Neural cell (in vitro differentiated cells): ENCODE data around the gene PTPRG. TPM values are rescaled to one million over a fixed set of nuclear protein-coding genes. Genes with fewer than 3 reads are reported as not detected.

ENCODE experiments used
- H2AFZ ChIP-seq: fragments of 200-600, 300-800 bp; sonication (generic), shearing (Covaris generic); 2 replicates; pipeline ENCODE4 v1.6.0; 2014; ENCODE audit warnings: low read depth, mild to moderate bottlenecking, antibody characterized with exemption, low read length, moderate library complexity
- H3F3A ChIP-seq: fragments of 200-600 bp; shearing (Covaris generic); 2 replicates; pipeline ENCODE4 v1.6.1; 2016; ENCODE audit warnings: mild to moderate bottlenecking, moderate library complexity, mixed read lengths, antibody characterized with exemption, low read length; ENCODE audit not compliant: insufficient read depth, poor library complexity, severe bottlenecking
- H3K27ac ChIP-seq: fragments of 200-600, 300-800 bp; sonication (generic), shearing (Covaris generic); 2 replicates; pipeline ENCODE4 v1.5.1; 2014; ENCODE audit warnings: mild to moderate bottlenecking, low read length, moderate library complexity
- H3K27me3 ChIP-seq: fragments of 300-800, 200-600 bp; sonication (generic), shearing (Covaris generic); 2 replicates; pipeline ENCODE4 v1.6.0; 2014; ENCODE audit warnings: mild to moderate bottlenecking, low read depth, low read length, moderate library complexity; ENCODE audit not compliant: insufficient read depth
- H3K36me3 ChIP-seq: fragments of 300-800, 200-600 bp; sonication (generic), shearing (Covaris generic); 2 replicates; pipeline ENCODE4 v1.5.1; 2014; ENCODE audit warnings: mild to moderate bottlenecking, antibody characterized with exemption, low read length, moderate library complexity; ENCODE audit not compliant: insufficient read depth
- H3K4me2 ChIP-seq: fragments of 300-800, 200-600 bp; sonication (generic), shearing (Covaris generic); 2 replicates; pipeline ENCODE4 v1.6.0; 2014; ENCODE audit warnings: mild to moderate bottlenecking, low read length
- H3K4me3 ChIP-seq: fragments of 300-800, 200-600 bp; sonication (generic), shearing (Covaris generic); 2 replicates; pipeline ENCODE4 v1.5.1; 2014; ENCODE audit warnings: mild to moderate bottlenecking, low read length, moderate library complexity
- H3K79me2 ChIP-seq: fragments of 200-600 bp; shearing (Covaris generic); replicated peaks from 2 replicates; pipeline ENCODE4 v1.6.0; 2014; ENCODE audit warnings: mild to moderate bottlenecking, low read length, moderate library complexity; ENCODE audit not compliant: insufficient read depth
- H3K9ac ChIP-seq: fragments of 300-800, 200-600 bp; sonication (generic), shearing (Covaris generic); 2 replicates; pipeline ENCODE4 v1.6.1; 2016; ENCODE audit warnings: mild to moderate bottlenecking, low read length, mixed read lengths
- H3K9me2 ChIP-seq: fragments of 200-600 bp; shearing (Covaris generic); 2 replicates; pipeline ENCODE4 v1.6.1; 2016; ENCODE audit warnings: mild to moderate bottlenecking, low read length, mixed read lengths; ENCODE audit not compliant: insufficient read depth
- H3K9me3 ChIP-seq: fragments of 200-600, 300-800 bp; sonication (generic), shearing (Covaris generic); 2 replicates; pipeline ENCODE4 v1.6.1; 2016; ENCODE audit warnings: mild to moderate bottlenecking, mixed run types, low read length, moderate library complexity, mixed read lengths
- H4K20me1 ChIP-seq: fragments of 200-600 bp; shearing (Covaris generic); 2 replicates; pipeline ENCODE4 v1.6.1; 2016; ENCODE audit warnings: mild to moderate bottlenecking, mixed run types; ENCODE audit not compliant: insufficient read depth
- EP300 ChIP-seq: fragments of 450-650 bp; conservative IDR thresholded peaks from 2 replicates; pipeline ENCODE4 v1.6.1; 2014; ENCODE audit warnings: antibody characterized with exemption, mild to moderate bottlenecking, moderate library complexity; ENCODE audit not compliant: poor library complexity, severe bottlenecking
- EZH2 ChIP-seq: fragments of 200-600, 300-800 bp; shearing (Covaris generic), sonication (generic); IDR thresholded peaks from 2 replicates; pipeline ENCODE4 v1.6.1; 2014; ENCODE audit warnings: antibody characterized with exemption, low read length, borderline replicate concordance, mild to moderate bottlenecking; ENCODE audit not compliant: insufficient read depth, poor library complexity, severe bottlenecking
- MXI1 ChIP-seq: fragments of 450-650 bp; conservative IDR thresholded peaks from 2 replicates; pipeline ENCODE4 v1.6.1; 2014; ENCODE audit warnings: antibody characterized with exemption, mild to moderate bottlenecking; ENCODE audit not compliant: poor library complexity, severe bottlenecking
- POLR2AphosphoS5 ChIP-seq: IDR thresholded peaks from 2 replicates; pipeline ENCODE4 v1.6.1; 2012
- RAD21 ChIP-seq: fragments of 450-650 bp; conservative IDR thresholded peaks from 2 replicates; pipeline ENCODE4 v1.6.1; 2014; ENCODE audit warnings: antibody characterized with exemption, mild to moderate bottlenecking, moderate library complexity
- SMC3 ChIP-seq: fragments of 450-650 bp; conservative IDR thresholded peaks from 2 replicates; pipeline ENCODE4 v1.6.1; 2014; ENCODE audit warnings: antibody characterized with exemption, mild to moderate bottlenecking, moderate library complexity; ENCODE audit not compliant: poor library complexity
- TAF1 ChIP-seq: IDR thresholded peaks from 2 replicates; pipeline ENCODE4 v1.6.1; 2012; ENCODE audit warnings: low read depth
- polyA plus RNA-seq: library from polyadenylated mRNA; depleted of rRNA; stranded (reverse); fragments of >200 nt; gene quantifications from 2 replicates; pipeline ENCODE4 v1.2.3, GENCODE V29; 2014
- TF ChIP-seq, protein P1 (sequence below): IDR thresholded peaks from 2 replicates; pipeline ENCODE4 v1.6.1; 2012; ENCODE audit warnings: borderline replicate concordance
- TF ChIP-seq, protein P2 (sequence below): fragments of 450-650 bp; IDR thresholded peaks from 2 replicates; pipeline ENCODE4 v1.5.1; 2014; ENCODE audit warnings: antibody characterized with exemption, mild to moderate bottlenecking, moderate library complexity; ENCODE audit not compliant: poor library complexity, severe bottlenecking

The PTPRG gene
- polyA plus RNA-seq, 1 donor from 2014 or later, result 33.1 TPM

DNA sequence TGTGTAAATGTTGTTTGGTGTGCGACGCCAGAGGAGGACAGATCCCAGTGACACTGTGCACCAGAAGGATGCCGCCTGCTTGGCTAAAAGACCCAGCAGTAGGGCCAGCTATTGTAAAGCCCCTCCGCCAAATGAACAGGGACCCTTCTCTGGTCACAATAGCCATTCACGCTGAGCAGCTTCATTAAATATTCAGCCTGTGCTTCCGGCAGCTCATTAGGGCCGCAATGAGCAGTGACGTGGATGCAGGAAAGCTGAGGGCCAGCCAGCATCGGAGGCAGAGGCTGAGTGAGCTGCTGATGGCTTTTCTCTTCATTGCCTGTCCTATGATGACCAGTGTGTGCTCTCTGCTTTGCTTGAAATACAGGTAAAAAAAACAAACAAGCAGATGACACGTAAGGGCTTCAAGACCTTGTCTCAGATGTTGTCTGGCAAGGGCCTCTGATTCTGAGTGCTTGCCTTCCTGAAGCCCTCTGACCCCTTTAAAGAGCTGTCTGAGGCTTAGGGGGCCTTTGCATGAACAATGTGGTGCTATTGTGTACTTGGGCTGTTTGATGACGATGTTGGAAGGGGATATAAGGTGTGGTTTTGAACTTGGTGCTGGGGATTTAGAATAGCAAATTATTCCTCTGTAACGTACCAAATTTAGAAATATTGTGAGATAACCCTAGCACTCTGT is 681.6 kb downstream of the PTPRG start:
- Histone ChIP-seq H3K79me2 (no peaks in the 10 kb centered on the region), H3K9me2 (no peaks in the 10 kb centered on the region), H2AFZ (no peak overlapping the region), H3K4me2 (no peak overlapping the region), H3K9me3 (no peaks in the 10 kb centered on the region), H3K9ac (no peak overlapping the region), H3K27me3 (no peaks in the 10 kb centered on the region), H4K20me1 (no peaks in the 10 kb centered on the region), H3F3A (peaks cover 3% of the 10 kb centered on the region), H3K27ac (peak overlapping the region; percentile 12), H3K36me3 (no peaks in the 10 kb centered on the region), H3K4me3 (peak overlapping the region; percentile 18)
- TF ChIP-seq, protein P1, sequence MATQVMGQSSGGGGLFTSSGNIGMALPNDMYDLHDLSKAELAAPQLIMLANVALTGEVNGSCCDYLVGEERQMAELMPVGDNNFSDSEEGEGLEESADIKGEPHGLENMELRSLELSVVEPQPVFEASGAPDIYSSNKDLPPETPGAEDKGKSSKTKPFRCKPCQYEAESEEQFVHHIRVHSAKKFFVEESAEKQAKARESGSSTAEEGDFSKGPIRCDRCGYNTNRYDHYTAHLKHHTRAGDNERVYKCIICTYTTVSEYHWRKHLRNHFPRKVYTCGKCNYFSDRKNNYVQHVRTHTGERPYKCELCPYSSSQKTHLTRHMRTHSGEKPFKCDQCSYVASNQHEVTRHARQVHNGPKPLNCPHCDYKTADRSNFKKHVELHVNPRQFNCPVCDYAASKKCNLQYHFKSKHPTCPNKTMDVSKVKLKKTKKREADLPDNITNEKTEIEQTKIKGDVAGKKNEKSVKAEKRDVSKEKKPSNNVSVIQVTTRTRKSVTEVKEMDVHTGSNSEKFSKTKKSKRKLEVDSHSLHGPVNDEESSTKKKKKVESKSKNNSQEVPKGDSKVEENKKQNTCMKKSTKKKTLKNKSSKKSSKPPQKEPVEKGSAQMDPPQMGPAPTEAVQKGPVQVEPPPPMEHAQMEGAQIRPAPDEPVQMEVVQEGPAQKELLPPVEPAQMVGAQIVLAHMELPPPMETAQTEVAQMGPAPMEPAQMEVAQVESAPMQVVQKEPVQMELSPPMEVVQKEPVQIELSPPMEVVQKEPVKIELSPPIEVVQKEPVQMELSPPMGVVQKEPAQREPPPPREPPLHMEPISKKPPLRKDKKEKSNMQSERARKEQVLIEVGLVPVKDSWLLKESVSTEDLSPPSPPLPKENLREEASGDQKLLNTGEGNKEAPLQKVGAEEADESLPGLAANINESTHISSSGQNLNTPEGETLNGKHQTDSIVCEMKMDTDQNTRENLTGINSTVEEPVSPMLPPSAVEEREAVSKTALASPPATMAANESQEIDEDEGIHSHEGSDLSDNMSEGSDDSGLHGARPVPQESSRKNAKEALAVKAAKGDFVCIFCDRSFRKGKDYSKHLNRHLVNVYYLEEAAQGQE, result no peak
- TF ChIP-seq RAD21 (no peak), POLR2AphosphoS5 (no peak), SMC3 (no peak), EP300 (no peak), TAF1 (no peak), MXI1 (no peak)
- TF ChIP-seq, protein P2, sequence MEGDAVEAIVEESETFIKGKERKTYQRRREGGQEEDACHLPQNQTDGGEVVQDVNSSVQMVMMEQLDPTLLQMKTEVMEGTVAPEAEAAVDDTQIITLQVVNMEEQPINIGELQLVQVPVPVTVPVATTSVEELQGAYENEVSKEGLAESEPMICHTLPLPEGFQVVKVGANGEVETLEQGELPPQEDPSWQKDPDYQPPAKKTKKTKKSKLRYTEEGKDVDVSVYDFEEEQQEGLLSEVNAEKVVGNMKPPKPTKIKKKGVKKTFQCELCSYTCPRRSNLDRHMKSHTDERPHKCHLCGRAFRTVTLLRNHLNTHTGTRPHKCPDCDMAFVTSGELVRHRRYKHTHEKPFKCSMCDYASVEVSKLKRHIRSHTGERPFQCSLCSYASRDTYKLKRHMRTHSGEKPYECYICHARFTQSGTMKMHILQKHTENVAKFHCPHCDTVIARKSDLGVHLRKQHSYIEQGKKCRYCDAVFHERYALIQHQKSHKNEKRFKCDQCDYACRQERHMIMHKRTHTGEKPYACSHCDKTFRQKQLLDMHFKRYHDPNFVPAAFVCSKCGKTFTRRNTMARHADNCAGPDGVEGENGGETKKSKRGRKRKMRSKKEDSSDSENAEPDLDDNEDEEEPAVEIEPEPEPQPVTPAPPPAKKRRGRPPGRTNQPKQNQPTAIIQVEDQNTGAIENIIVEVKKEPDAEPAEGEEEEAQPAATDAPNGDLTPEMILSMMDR, result no peak

DNA sequence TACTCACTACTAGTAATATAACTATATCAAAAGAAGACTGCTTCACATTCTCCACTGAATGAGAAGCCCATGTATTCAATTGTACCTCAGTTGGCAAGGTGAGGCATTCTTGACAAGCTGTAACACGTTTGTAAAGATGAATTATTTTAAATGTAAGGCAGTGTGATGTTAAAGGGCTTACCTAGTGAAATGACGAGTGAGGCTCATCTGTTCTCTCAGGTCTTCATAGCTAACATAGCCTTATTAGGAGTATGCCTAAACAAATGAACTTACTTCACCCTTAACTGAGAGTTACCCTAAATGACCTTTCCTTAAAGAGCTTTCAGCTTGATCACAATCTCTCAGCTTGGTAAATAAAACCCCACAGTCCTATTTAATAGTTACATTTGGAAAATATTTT is 684.7 kb downstream of the PTPRG start:
- H3K9me3 ChIP-seq, result no peaks in the 10 kb centered on the region
- no peaks in the 10 kb centered on the region for H3K79me2 ChIP-seq
- H3K27me3 ChIP-seq, result no peaks in the 10 kb centered on the region
- H3K27ac ChIP-seq, result no peak overlapping the region
- H3K4me2 ChIP-seq, result no peak overlapping the region
- no peaks in the 10 kb centered on the region for H3K36me3 ChIP-seq
- no peak overlapping the region for H3K9ac ChIP-seq
- TF ChIP-seq MXI1, result no peak
- H2AFZ ChIP-seq, result no peak overlapping the region
- H4K20me1 ChIP-seq, result no peaks in the 10 kb centered on the region
- H3F3A ChIP-seq, result peaks cover 3% of the 10 kb centered on the region
- H3K4me3 ChIP-seq, result no peak overlapping the region
- H3K9me2 ChIP-seq, result no peaks in the 10 kb centered on the region

DNA sequence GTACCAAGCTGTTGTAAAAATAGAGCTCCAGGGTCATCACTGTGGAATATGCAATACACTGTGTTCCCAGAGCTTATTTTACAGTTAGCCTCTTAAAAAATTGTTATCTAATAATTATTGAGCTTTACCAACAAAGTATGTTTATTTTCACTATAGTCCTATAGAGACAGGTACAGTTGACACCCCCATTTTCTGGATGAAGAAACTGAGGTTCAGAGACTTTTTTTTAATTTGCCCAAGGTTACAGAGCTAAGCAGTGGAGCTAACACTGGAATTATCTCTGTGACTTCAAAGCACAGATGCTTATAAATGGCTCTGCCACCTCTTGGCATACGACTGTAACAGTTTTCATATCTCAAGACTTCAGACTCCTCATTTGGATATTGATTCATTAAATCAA is 685.6 kb downstream of the PTPRG start:
- H2AFZ ChIP-seq, result no peak overlapping the region
- H4K20me1 ChIP-seq, result no peaks in the 10 kb centered on the region
- H3K9me3 ChIP-seq, result no peaks in the 10 kb centered on the region
- H3K36me3 ChIP-seq, result no peaks in the 10 kb centered on the region
- H3K4me2 ChIP-seq, result no peak overlapping the region
- no peaks in the 10 kb centered on the region for H3K9me2 ChIP-seq
- H3K9ac ChIP-seq, result no peak overlapping the region
- H3K27me3 ChIP-seq, result no peaks in the 10 kb centered on the region
- H3K4me3 ChIP-seq, result no peak overlapping the region
- no peaks in the 10 kb centered on the region for H3F3A ChIP-seq
- no peaks in the 10 kb centered on the region for H3K79me2 ChIP-seq
- TF ChIP-seq EP300 (no peak), POLR2AphosphoS5 (no peak), RAD21 (no peak), EZH2 (no peak), SMC3 (no peak), TAF1 (no peak), MXI1 (no peak)
- TF ChIP-seq, protein P2, result no peak
- TF ChIP-seq, protein P1, result no peak
- no peak overlapping the region for H3K27ac ChIP-seq
